ENCODE measurements around the gene SH3RF3. TPM values are rescaled to one million over a fixed set of nuclear protein-coding genes. Genes with fewer than 3 reads are reported as not detected.

The SH3RF3 gene
- total RNA-seq, 1 donor from 2014 or later = 1.7 TPM

DNA sequence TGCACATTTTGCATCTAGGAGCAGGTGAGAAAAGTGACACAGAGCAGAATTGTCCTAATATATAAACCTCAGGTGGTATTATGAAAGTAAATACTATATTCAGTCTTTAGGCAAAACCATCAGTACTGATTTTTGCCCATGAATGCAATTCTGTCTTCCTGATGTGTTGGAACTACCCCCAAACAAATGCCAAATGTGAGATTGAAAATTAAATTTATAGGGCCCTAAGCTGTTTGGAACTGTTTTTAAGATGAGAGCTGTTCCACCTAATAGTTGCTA lies 115.2 kb downstream of the SH3RF3 start:
- DNase-seq = no peak
- Mint-ChIP-seq H3K27me3 (ENCODE audit: unreplicated experiment) (peaks cover 3% of the 10 kb centered on the region), H3K36me3 (ENCODE audit: unreplicated experiment) (no peaks in the 10 kb centered on the region), H3K27ac (ENCODE audit: unreplicated experiment) (no peak overlapping the region), H3K4me3 (ENCODE audit: unreplicated experiment) (no peak overlapping the region), H3K4me1 (ENCODE audit: low read depth, unreplicated experiment) (no peaks in the 10 kb centered on the region), H3K9me3 (ENCODE audit: unreplicated experiment) (no peaks in the 10 kb centered on the region)
- no peak for TF ChIP-seq CTCF (IDR thresholded peaks at IDR 0.05; ENCODE audit: partially characterized antibody, unreplicated experiment)

DNA sequence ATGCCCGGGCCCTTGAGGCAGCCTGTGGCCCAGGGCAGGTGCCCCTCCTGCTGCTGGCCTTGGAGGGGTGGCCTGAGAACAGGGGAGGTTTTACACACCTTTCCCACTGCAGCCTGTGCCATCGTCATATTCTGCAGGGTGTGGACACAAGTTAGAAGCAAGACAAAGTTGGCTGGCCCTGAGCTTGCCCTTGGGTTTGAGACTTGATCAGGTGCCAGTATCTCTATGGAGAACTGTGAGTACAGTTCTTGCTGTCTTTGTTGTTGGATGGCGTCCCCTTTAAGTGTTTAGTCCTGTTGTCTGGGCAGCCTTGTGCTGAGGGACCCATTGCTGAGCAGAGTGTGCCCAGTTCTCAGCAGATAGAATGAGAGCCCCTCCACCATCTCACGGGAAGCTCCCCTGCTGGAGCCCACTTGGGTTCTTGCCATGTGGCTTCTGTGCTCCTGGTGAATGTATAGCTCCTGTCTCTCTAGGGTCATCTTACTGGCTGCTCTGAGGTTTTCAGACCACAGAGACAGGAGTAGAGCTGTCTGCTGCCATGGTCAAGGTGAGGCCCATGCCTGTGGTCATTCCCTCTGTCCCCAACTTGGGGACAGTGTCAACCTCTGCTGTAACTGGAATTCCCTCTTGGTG lies 115.9 kb downstream of the SH3RF3 start:
- no peak overlapping the region for H3K4me3 Mint-ChIP-seq (ENCODE audit: unreplicated experiment)
- peaks cover 3% of the 10 kb centered on the region for H3K27me3 Mint-ChIP-seq (ENCODE audit: unreplicated experiment)
- H3K9me3 Mint-ChIP-seq (ENCODE audit: unreplicated experiment) = no peaks in the 10 kb centered on the region
- H3K27ac Mint-ChIP-seq (ENCODE audit: unreplicated experiment) = no peak overlapping the region
- no peak for DNase-seq
- H3K4me1 Mint-ChIP-seq (ENCODE audit: low read depth, unreplicated experiment) = no peaks in the 10 kb centered on the region
- no peaks in the 10 kb centered on the region for H3K36me3 Mint-ChIP-seq (ENCODE audit: unreplicated experiment)
- no peak for TF ChIP-seq CTCF (IDR thresholded peaks at IDR 0.05; ENCODE audit: partially characterized antibody, unreplicated experiment)

GRCh38 chr2:109246176-109246575 lies 117.2 kb downstream of the SH3RF3 start:
- no peak for TF ChIP-seq CTCF (IDR thresholded peaks at IDR 0.05; ENCODE audit: partially characterized antibody, unreplicated experiment)
- H3K4me1 Mint-ChIP-seq (ENCODE audit: low read depth, unreplicated experiment) = no peaks in the 10 kb centered on the region
- no peak overlapping the region for H3K27ac Mint-ChIP-seq (ENCODE audit: unreplicated experiment)
- peaks cover 3% of the 10 kb centered on the region for H3K27me3 Mint-ChIP-seq (ENCODE audit: unreplicated experiment)
- H3K9me3 Mint-ChIP-seq (ENCODE audit: unreplicated experiment) = no peaks in the 10 kb centered on the region
- no peak for DNase-seq
- no peak overlapping the region for H3K4me3 Mint-ChIP-seq (ENCODE audit: unreplicated experiment)
- no peaks in the 10 kb centered on the region for H3K36me3 Mint-ChIP-seq (ENCODE audit: unreplicated experiment)

DNA sequence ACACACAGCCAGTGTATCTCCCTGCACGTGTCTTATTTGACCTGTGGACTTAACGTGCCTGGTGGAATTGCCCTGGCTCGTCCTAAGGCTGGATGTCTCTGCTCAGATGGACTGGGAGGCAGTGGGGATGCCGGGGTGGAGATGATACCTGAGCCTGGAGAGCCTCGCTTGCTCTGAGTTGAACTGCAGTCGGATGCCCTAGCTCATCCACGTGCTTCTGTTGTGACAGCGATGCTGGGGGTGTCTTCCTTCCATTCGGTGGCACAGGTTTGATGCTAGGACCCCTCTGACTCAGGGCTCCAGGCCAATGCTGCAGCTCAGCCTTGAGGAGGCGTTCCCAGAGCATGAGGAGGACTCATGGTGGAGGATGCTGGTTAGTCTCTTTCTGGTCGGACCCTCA lies 117.6 kb downstream of the SH3RF3 start:
- H3K36me3 Mint-ChIP-seq (ENCODE audit: unreplicated experiment) = no peaks in the 10 kb centered on the region
- DNase-seq = no peak
- peaks cover 4% of the 10 kb centered on the region for H3K27me3 Mint-ChIP-seq (ENCODE audit: unreplicated experiment)
- no peak overlapping the region for H3K27ac Mint-ChIP-seq (ENCODE audit: unreplicated experiment)
- TF ChIP-seq CTCF (IDR thresholded peaks at IDR 0.05; ENCODE audit: partially characterized antibody, unreplicated experiment) = no peak
- no peak overlapping the region for H3K4me3 Mint-ChIP-seq (ENCODE audit: unreplicated experiment)
- H3K9me3 Mint-ChIP-seq (ENCODE audit: unreplicated experiment) = no peaks in the 10 kb centered on the region
- H3K4me1 Mint-ChIP-seq (ENCODE audit: low read depth, unreplicated experiment) = no peaks in the 10 kb centered on the region

DNA sequence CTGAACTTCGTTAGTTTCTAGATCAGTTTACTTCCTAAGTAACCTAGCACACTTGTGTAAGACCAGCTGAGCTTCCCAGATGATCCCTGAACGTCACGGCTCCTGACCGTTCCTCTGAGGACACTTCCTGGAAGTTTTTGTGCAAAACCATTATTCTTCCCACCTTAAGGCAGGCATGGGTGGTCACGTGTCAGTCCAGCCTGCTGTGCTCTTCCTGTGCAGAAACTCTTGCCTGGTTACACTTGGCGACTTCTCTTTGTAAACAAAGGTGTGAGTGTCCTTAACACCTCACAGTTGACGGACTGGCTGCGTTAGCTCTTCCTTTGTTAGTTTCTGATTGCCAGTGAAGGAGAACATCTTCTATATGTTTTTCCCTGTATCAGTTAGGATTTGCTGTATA lies 118.3 kb downstream of the SH3RF3 start:
- Mint-ChIP-seq H3K27ac (ENCODE audit: unreplicated experiment) (no peak overlapping the region), H3K36me3 (ENCODE audit: unreplicated experiment) (no peaks in the 10 kb centered on the region), H3K4me1 (ENCODE audit: low read depth, unreplicated experiment) (no peaks in the 10 kb centered on the region), H3K4me3 (ENCODE audit: unreplicated experiment) (no peak overlapping the region), H3K27me3 (ENCODE audit: unreplicated experiment) (peaks cover 4% of the 10 kb centered on the region), H3K9me3 (ENCODE audit: unreplicated experiment) (no peaks in the 10 kb centered on the region)
- TF ChIP-seq CTCF (IDR thresholded peaks at IDR 0.05; ENCODE audit: partially characterized antibody, unreplicated experiment) = no peak
- no peak for DNase-seq

Data from glutamatergic neuron (in vitro differentiated cells).